Mesenteric fat pad (tissue), 1 donor: Measurements from ENCODE around the gene KAZALD1. TPM values are rescaled to one million over a fixed set of nuclear protein-coding genes. Genes with fewer than 3 reads are reported as not detected.

ENCODE experiments used
- DNase-seq: peaks from one replicate; pipeline ENCODE4 v3.0.0-alpha.2; 2020; ENCODE audit warnings: low spot score
- total RNA-seq: library from RNA; stranded (reverse); fragmentation: NEBNext Ultra II Directional; extraction: Animal tissue kit (Norgen Biotek cat#: 25700); gene quantifications from one replicate; pipeline ENCODE4 v1.2.1, GENCODE V29; 2021
- donor health status: DM: yes; HTN: yes; CAD: no.

KAZALD1 gene
- total RNA-seq, 1 donor from 2014 or later: 1.9 TPM

DNA sequence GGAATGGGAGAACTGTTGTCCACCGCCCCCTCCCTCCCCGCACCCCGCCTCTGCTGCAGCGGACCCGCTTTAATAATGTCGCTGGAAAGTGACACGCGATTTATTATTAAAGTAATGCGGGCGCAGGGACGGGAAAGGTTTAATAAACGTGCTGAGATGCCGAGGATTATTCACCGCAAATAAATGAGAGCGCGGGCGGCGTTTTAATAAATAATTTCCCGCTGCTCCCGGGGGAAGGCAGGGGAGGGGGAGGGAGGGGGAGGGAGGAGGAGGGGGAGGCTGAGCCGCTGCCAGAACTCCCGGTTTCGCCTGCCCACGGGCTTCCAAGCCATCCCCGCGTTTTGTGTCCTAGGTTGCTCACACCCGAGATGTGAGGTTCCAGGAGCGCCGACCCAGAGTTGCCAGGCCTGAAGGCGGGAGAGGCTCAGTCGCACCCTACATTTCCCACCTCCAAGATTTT, 5.1 kb downstream of the KAZALD1 start:
- DNase-seq: no peak

GRCh38 chr10:101067356-101068083, 5.7 kb downstream of the KAZALD1 start:
- DNase-seq: no peak

DNA sequence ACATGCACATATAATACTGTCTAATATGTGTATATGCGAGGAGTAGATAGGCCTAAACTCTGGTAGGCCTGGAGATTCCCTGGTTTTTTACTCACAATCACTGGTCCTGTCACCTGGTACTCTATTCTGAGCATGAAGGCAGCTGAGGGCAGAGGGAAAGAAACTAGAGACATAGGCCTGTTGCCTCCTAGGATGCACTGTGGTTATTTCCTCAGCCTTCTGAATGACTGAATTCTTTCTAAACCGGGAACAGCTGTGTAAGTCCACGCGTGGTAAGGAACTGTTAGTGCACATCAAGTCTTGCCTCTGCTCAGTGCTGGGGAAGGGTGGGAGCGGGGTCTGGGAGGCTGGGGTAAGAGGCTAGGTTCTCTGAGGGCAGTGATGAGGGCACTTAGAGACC, 7.7 kb downstream of the KAZALD1 start:
- DNase-seq: no peak

GRCh38 chr10:101070098-101070497, 8.3 kb downstream of the KAZALD1 start:
- DNase-seq: no peak

GRCh38 chr10:101071267-101071884, 9.6 kb downstream of the KAZALD1 start:
- DNase-seq: no peak

DNA sequence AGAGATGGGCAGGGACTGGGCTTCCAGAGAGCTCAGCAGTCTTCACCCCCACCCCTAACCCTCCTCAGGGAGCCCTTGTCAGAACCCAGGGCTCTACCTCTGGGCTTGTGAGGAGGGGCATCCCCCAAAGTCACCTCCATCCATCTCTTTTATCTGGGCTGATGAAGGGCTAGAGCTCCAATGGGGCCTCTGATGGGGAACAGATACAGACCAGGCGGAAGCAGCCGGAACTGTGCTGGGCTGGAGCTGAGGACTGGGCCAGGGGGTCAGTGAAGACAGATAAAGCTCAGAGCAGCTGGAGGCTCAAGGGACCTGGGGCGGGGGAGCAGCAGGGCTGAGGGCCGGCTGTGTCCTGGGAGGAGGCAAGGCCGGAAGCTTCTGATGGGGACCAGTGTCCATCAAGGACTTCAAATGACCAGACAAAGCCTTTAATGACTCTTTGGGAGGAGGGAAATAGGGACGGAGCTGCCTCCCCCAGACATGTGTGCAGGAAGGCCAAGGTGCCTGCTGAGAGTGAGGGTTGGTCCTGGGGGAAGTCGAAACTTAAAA, 10.2 kb downstream of the KAZALD1 start:
- DNase-seq: no peak

- DNase-seq: no peak
These were observed 11.1 kb downstream of the KAZALD1 start for GRCh38 chr10:101072923-101073322.

- DNase-seq: no peak
These were observed 11.8 kb downstream of the KAZALD1 start for GRCh38 chr10:101073631-101074030.

GRCh38 chr10:101075775-101076174, 14.0 kb downstream of the KAZALD1 start:
- no peak for DNase-seq

GRCh38 chr10:101076630-101077029, 14.8 kb downstream of the KAZALD1 start:
- DNase-seq: no peak

DNA sequence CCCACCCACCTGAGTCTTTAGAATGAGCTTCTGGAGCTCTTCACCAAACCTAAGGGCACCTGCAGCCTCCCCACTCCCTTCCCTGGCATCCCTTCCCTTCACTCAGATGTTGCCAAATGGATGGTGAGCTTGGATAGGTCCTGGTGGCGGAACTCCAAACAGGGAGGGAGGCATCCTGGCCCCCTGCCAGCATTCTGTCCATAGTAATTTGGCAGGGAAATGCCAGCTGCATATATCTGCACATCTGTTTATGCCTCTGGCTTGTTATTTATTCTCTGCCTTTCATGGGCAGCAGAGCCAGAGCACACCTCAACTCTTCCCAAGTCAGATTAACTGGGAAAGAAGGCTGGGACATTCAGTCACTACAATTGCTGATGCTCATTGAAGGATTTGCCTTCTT, 18.1 kb downstream of the KAZALD1 start:
- DNase-seq: no peak

- no peak for DNase-seq
These were observed 19.4 kb downstream of the KAZALD1 start for GRCh38 chr10:101080933-101081931.

DNA sequence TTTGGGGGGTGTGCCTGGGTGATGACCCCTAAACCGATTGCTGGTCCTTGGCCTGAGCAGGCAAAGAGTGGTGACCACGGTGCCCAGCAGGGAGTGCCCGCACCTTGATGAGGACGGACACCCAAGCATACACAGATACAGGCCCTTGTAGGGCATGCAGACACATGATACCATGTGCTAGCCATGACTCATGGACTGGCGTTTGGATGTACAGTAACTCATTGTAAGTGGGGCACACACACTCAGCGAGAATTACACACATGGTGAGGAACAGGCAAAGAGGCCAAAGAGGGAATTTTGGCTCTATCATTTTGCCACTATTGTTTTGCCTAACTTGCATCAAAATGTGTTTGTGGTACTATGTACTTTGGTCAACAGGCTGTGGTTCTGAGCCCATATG, 24.1 kb downstream of the KAZALD1 start:
- no peak for DNase-seq

DNA sequence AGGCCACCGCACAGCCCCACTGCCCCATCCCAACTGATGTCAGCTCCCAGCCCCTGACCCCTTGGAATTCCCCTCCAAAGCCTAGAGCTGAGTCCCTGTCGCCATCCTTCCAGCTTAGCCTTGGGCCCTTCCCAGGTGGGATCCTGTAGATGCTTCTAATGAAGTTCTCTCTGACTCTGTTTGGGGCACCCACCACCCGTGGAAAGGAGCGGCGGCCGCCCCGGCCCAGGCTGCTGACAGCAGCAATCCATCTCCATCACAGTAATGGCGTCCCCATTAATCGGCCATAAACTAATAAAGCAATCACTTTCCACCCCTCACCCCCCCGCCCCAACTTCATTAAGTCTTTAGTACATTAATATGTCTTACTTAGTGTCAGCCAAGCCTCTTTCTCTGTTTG, 25.6 kb downstream of the KAZALD1 start:
- no peak for DNase-seq

GRCh38 chr10:101087965-101088364, 26.2 kb downstream of the KAZALD1 start:
- DNase-seq: no peak

- DNase-seq: no peak
These were observed 27.9 kb downstream of the KAZALD1 start for GRCh38 chr10:101089520-101090299.

DNA sequence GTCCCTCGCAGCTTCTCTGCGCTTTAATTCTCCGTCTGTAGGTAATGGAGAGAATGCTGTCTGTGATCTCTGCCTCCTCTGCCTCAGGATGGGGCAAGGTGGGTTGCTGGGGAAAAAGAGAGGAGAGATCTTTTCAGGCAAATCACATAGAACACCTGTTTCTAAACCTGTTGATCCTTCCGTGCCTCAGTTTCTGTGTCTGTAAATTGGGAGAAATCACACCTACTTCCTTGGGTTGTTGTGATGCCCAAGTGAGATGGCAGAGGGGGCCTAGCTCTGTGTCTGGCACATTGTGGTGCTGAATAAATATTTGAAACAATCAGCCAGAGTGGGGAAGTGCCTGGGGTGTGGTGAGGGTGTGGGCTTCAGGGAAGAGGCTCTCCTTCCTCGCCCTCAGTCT, 28.8 kb downstream of the KAZALD1 start:
- no peak for DNase-seq

GRCh38 chr10:101091546-101092290, 29.9 kb downstream of the KAZALD1 start:
- no peak for DNase-seq

- no peak for DNase-seq
These were observed 31.1 kb downstream of the KAZALD1 start for GRCh38 chr10:101092881-101093354.
